ENCODE measurements around the gene RIPOR3.
A peak's percentile ranks its signal among the peaks of the same experiment; 100 is the strongest.
"Not testable (repeated sequence)": the region's sequence is repeated elsewhere in the genome, so short reads cannot be mapped to it uniquely, and the experiment has no call there.

RIPOR3 gene

GRCh38 chr20:50704514-50704913, 13.2 kb upstream of the RIPOR3 start:
- DNase-seq: no peak

- DNase-seq: not testable (repeated sequence)
Measured at GRCh38 chr20:50703651-50704438, 12.5 kb upstream of the RIPOR3 start.

- DNase-seq: peak; percentile 22
Measured at GRCh38 chr20:50701041-50701963, 10.0 kb upstream of the RIPOR3 start.

GRCh38 chr20:50699688-50700087, 8.3 kb upstream of the RIPOR3 start:
- no peak for DNase-seq

- DNase-seq: not testable (repeated sequence)
Measured at GRCh38 chr20:50698255-50698654, 6.9 kb upstream of the RIPOR3 start.

GRCh38 chr20:50695135-50695872, 4.0 kb upstream of the RIPOR3 start:
- no peak for DNase-seq

GRCh38 chr20:50694379-50695134, 3.2 kb upstream of the RIPOR3 start:
- DNase-seq: no peak

GRCh38 chr20:50693001-50693400, 1.7 kb upstream of the RIPOR3 start:
- no peak for DNase-seq

- DNase-seq: no peak
Measured at GRCh38 chr20:50692552-50692933, 1.2 kb upstream of the RIPOR3 start.

- DNase-seq: peak; percentile 65
Measured at GRCh38 chr20:50691573-50692551, 520 bp upstream of the RIPOR3 start.

GRCh38 chr20:50689864-50690649, 1.3 kb downstream of the RIPOR3 start:
- DNase-seq: no peak

GRCh38 chr20:50688256-50688975, 2.9 kb downstream of the RIPOR3 start:
- no peak for DNase-seq

GRCh38 chr20:50686821-50687220, 4.5 kb downstream of the RIPOR3 start:
- DNase-seq: no peak

GRCh38 chr20:50683570-50683969, 7.8 kb downstream of the RIPOR3 start:
- no peak for DNase-seq

GRCh38 chr20:50682947-50683530, 8.3 kb downstream of the RIPOR3 start:
- no peak for DNase-seq

- DNase-seq: no peak
Measured at GRCh38 chr20:50682065-50682464, 9.3 kb downstream of the RIPOR3 start.

- no peak for DNase-seq
Measured at GRCh38 chr20:50681359-50682064, 9.8 kb downstream of the RIPOR3 start.
